Liver (tissue), 9 donors: Measurements from ENCODE around the gene HMX1. TPM values are rescaled to one million over a fixed set of nuclear protein-coding genes. Genes with fewer than 3 reads are reported as not detected.

Experiments used
- DNase-seq: peaks from one replicate; pipeline ENCODE4 v3.0.0-alpha.2; 2017; ENCODE audit warnings: low spot score
- H3K27ac ChIP-seq, 2 donors: one replicate each; pipeline ENCODE4 v1.7.0; 2013; ENCODE audit warnings: inconsistent platforms in 2 of 2, low read length in 2 of 2, control low read depth in 1 of 2, low read depth in 1 of 2, mild to moderate bottlenecking in 1 of 2
- H3K27me3 ChIP-seq, 4 donors: one replicate each; pipeline versions ENCODE4 v1.6.1 to v1.7.0; 2013; ENCODE audit warnings: low read length in 3 of 4, inconsistent platforms in 1 of 4, mild to moderate bottlenecking in 1 of 4, moderate library complexity in 1 of 4; ENCODE audit not compliant: control insufficient read depth in 4 of 4, insufficient read depth in 4 of 4
- H3K36me3 ChIP-seq, 4 donors: one replicate each; pipeline versions ENCODE4 v1.6.1 to v1.7.0; 2013; ENCODE audit warnings: low read length in 3 of 4, mild to moderate bottlenecking in 3 of 4, low read depth in 1 of 4, moderate library complexity in 1 of 4; ENCODE audit not compliant: control insufficient read depth in 4 of 4, insufficient read depth in 3 of 4
- H3K4me1 ChIP-seq, 4 donors: one replicate each; pipeline versions ENCODE4 v1.6.1 to v1.7.0; 2013; ENCODE audit warnings: low read length in 3 of 4, mild to moderate bottlenecking in 3 of 4, moderate library complexity in 1 of 4; ENCODE audit not compliant: control insufficient read depth in 4 of 4, insufficient read depth in 4 of 4
- H3K4me3 ChIP-seq, 3 donors: one replicate each; pipeline versions ENCODE4 v1.6.1 to v1.7.0; 2013; ENCODE audit warnings: low read length in 3 of 3, control low read depth in 1 of 3, low read depth in 1 of 3, mild to moderate bottlenecking in 1 of 3
- H3K9ac ChIP-seq, 2 donors: one replicate each; pipeline ENCODE4 v1.7.0; 2013; ENCODE audit warnings: low read length in 2 of 2, mild to moderate bottlenecking in 2 of 2, moderate library complexity in 2 of 2, control low read depth in 1 of 2, low read depth in 1 of 2
- H3K9me3 ChIP-seq, 4 donors: one replicate each; pipeline versions ENCODE4 v1.6.1 to v1.7.0; 2013; ENCODE audit warnings: low read length in 3 of 4; ENCODE audit not compliant: control insufficient read depth in 4 of 4
- EGR1 ChIP-seq, 2 donors: IDR thresholded peaks; 2 replicates each; pipeline ENCODE4 v1.6.1; 2016 to 2018; ENCODE audit warnings: antibody characterized with exemption in 2 of 2, low read depth in 2 of 2
- FOXA1 ChIP-seq: IDR thresholded peaks from 2 replicates; pipeline ENCODE4 v1.6.1; 2016; ENCODE audit warnings: antibody characterized with exemption
- FOXA2 ChIP-seq: IDR thresholded peaks from 2 replicates; pipeline ENCODE4 v1.6.1; 2016; ENCODE audit warnings: antibody characterized with exemption
- GABPA ChIP-seq, 2 donors: IDR thresholded peaks in 1 of 2; conservative IDR thresholded peaks in 1 of 2; 2 replicates each; pipeline ENCODE4 v1.6.1; 2016; ENCODE audit warnings: antibody characterized with exemption in 2 of 2, mild to moderate bottlenecking in 1 of 2, moderate library complexity in 1 of 2
- HNF4A ChIP-seq, 2 donors: conservative IDR thresholded peaks; 2 replicates each; pipeline ENCODE4 v1.6.1; 2016; ENCODE audit warnings: antibody characterized with exemption in 2 of 2, mild to moderate bottlenecking in 2 of 2
- HNF4G ChIP-seq: IDR thresholded peaks from 2 replicates; pipeline ENCODE4 v1.6.1; 2016; ENCODE audit warnings: antibody characterized with exemption
- JUND ChIP-seq, 2 donors: IDR thresholded peaks; 2 replicates each; pipeline ENCODE4 v1.6.1; 2016; ENCODE audit warnings: antibody characterized with exemption in 2 of 2
- NR2F2 ChIP-seq: IDR thresholded peaks from 2 replicates; pipeline ENCODE4 v1.6.1; 2016; ENCODE audit warnings: antibody characterized with exemption
- RXRA ChIP-seq, 2 donors: IDR thresholded peaks; 2 replicates each; pipeline ENCODE4 v1.6.1; 2017 to 2018; ENCODE audit warnings: antibody characterized with exemption in 2 of 2, mild to moderate bottlenecking in 1 of 2
- SP1 ChIP-seq: IDR thresholded peaks from 2 replicates; pipeline ENCODE4 v1.6.1; 2018; ENCODE audit warnings: antibody characterized with exemption, mild to moderate bottlenecking
- TAF1 ChIP-seq: conservative IDR thresholded peaks from 2 replicates; pipeline ENCODE4 v1.6.1; 2016; ENCODE audit warnings: antibody characterized with exemption, mild to moderate bottlenecking
- YY1 ChIP-seq: IDR thresholded peaks from 2 replicates; pipeline ENCODE4 v1.6.1; 2016; ENCODE audit warnings: antibody characterized with exemption, mild to moderate bottlenecking
- ZBTB33 ChIP-seq: IDR thresholded peaks from 2 replicates; pipeline ENCODE4 v1.6.1; 2016; ENCODE audit warnings: antibody characterized with exemption
- WGBS: extraction: QIAGEN DNeasy Blood & Tissue Kit; methylation state at CpG from one replicate; pipeline ENCODE4 v1.1.7; 2013; 5-methylcytosine and 5-hydroxymethylcytosine counted together
- polyA plus RNA-seq, 2 donors: library from polyadenylated mRNA; stranded (reverse) in 1 of 2; unstranded in 1 of 2; fragments of 200-250 nt in 1 of 2; fragments of >200 nt in 1 of 2; fragmentation: Nextera tagmentation in 1 of 2; extraction: Ambion mirVana in 1 of 2; gene quantifications; one replicate each; pipeline versions ENCODE4 v1.2.1 to v1.2.3, GENCODE V29; 2013 to 2015
- total RNA-seq, 2 donors: library from RNA; depleted of rRNA; stranded (reverse); fragments of >200 nt; gene quantifications; one replicate each; pipeline ENCODE4 v1.2.3, GENCODE V29; 2014
- TF ChIP-seq, protein P1 (sequence below): IDR thresholded peaks from 2 replicates; pipeline ENCODE4 v1.6.1; 2016; ENCODE audit warnings: antibody characterized with exemption
- TF ChIP-seq, protein P2 (sequence below): fragments of 150-350 bp; IDR thresholded peaks from 2 replicates; pipeline ENCODE4 v1.5.1; 2017; ENCODE audit warnings: improper control_type of control experiment, low read depth, low read length; ENCODE audit not compliant: missing input control
- donor health status: healthy.
- donor health status: healthy.
- donor health status: healthy.
- donor health status: healthy.
- donor health status: healthy.

The HMX1 gene
- total and polyA plus RNA-seq, 4 donors, result not detected

DNA sequence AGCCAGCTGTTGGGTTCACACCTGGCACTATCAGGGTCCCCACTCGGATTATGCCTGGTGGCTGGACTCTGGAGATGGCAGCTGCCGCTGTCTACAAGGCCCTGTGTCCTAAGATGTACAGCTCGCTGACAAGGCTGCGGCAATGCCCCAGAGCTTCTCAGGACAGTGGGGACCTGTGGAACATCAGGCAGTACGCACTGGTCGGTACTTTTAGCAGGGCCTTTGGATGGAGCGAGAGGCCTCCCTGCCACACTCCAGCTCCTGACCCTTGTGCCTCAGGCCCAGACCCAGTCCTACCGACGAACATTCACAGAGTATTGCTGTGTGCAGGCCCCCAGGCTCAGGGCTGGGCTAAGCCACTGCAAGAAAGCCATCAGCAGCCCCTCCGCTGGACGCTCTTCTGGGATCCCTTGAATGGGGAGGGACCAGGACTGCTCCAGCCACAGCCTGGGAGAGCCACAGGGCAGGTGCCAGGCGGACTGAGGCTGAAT lies 45.7 kb upstream of the HMX1 start:
- WGBS, result 86% methylated on average over 12 of the region's 12 CpGs
- H3K9me3 ChIP-seq, result no peaks in the 10 kb centered on the region

DNA sequence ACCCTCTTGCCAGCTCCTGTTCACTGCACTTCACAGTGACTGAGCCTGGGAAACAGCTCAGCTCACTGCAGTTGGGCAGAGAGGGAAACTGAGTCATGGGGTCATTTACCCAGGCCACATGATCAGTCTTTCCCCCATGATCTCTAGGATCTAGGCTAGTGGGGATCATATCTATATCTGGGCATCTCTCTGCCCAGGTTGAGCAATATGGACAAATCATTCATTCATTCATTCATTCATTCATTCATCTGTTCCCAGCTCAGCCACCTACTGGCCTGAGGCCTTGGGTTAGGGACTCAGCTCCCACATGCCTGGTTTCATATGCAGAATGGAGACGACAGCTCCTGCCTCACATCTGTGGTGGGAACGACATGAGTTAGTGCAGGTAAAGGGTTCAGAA lies 45.3 kb upstream of the HMX1 start:
- Histone ChIP-seq H3K4me1 (no peaks in the 10 kb centered on the region), H3K27ac (no peak overlapping the region), H3K27me3 (peaks cover 0 to 2% (median under 1%) of the 10 kb centered on the region in 4 donors), H3K4me3 (no peak overlapping the region), H3K9ac (no peak overlapping the region), H3K36me3 (no peaks in the 10 kb centered on the region), H3K9me3 (no peaks in the 10 kb centered on the region)
- 82% methylated on average over 2 of the region's 2 CpGs for WGBS
- DNase-seq, result no peak
- TF ChIP-seq EGR1 (IDR thresholded peaks at IDR 0.05; ENCODE audit: low read depth in 2 of 2) (no peak), HNF4G (no peak), SP1 (no peak), GABPA (IDR thresholded peaks at IDR 0.05 in 1 of 2, conservative IDR thresholded peaks at IDR 0.05 in 1 of 2) (no peak), ZBTB33 (no peak), RXRA (IDR thresholded peaks at IDR 0.05) (no peak), HNF4A (conservative IDR thresholded peaks at IDR 0.05) (no peak), JUND (IDR thresholded peaks at IDR 0.05) (no peak), YY1 (no peak), NR2F2 (no peak)
- TF ChIP-seq, protein P1, sequence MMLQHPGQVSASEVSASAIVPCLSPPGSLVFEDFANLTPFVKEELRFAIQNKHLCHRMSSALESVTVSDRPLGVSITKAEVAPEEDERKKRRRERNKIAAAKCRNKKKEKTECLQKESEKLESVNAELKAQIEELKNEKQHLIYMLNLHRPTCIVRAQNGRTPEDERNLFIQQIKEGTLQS, result no peak
- TF ChIP-seq, protein P2, sequence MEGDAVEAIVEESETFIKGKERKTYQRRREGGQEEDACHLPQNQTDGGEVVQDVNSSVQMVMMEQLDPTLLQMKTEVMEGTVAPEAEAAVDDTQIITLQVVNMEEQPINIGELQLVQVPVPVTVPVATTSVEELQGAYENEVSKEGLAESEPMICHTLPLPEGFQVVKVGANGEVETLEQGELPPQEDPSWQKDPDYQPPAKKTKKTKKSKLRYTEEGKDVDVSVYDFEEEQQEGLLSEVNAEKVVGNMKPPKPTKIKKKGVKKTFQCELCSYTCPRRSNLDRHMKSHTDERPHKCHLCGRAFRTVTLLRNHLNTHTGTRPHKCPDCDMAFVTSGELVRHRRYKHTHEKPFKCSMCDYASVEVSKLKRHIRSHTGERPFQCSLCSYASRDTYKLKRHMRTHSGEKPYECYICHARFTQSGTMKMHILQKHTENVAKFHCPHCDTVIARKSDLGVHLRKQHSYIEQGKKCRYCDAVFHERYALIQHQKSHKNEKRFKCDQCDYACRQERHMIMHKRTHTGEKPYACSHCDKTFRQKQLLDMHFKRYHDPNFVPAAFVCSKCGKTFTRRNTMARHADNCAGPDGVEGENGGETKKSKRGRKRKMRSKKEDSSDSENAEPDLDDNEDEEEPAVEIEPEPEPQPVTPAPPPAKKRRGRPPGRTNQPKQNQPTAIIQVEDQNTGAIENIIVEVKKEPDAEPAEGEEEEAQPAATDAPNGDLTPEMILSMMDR, result no peak

More for the DNA sequence above, 45.7 kb upstream of the HMX1 start:
- Histone ChIP-seq H3K27ac (no peak overlapping the region), H3K4me1 (no peaks in the 10 kb centered on the region), H3K36me3 (no peaks in the 10 kb centered on the region), H3K4me3 (no peak overlapping the region), H3K9ac (no peak overlapping the region), H3K27me3 (peaks cover 0 to 3% (median 1%) of the 10 kb centered on the region in 4 donors)
- no peak for TF ChIP-seq ZBTB33
- no peak for TF ChIP-seq YY1
- no peak for TF ChIP-seq RXRA (IDR thresholded peaks at IDR 0.05)
- TF ChIP-seq FOXA2, result no peak
- TF ChIP-seq FOXA1, result no peak
- no peak for TF ChIP-seq JUND (IDR thresholded peaks at IDR 0.05)
- TF ChIP-seq, protein P1, result no peak
- no peak for TF ChIP-seq EGR1 (IDR thresholded peaks at IDR 0.05; ENCODE audit: low read depth in 2 of 2)
- no peak for TF ChIP-seq TAF1
- no peak for TF ChIP-seq HNF4A (conservative IDR thresholded peaks at IDR 0.05)
- DNase-seq, result peak; percentile 30
